GM11168 (cell line): ENCODE data around the gene ITPRIP.

Experiments
- in situ Hi-C: fragments of 300-500 bp; cut with MboI; formaldehyde crosslinking; loops from one replicate; pipeline ENCODE4 v1.12.0; 2022; ENCODE audit warnings: low sequenced_read_pairs; ENCODE audit not compliant: unreplicated experiment

The ITPRIP gene

GRCh38 chr10:104344219-104344618, 6.0 kb upstream of the ITPRIP start:
- in situ Hi-C loops, result no loop called here

- in situ Hi-C loops, result no loop called here
Observed at GRCh38 chr10:104342941-104343411, 4.7 kb upstream of the ITPRIP start.

GRCh38 chr10:104340641-104341040, 2.4 kb upstream of the ITPRIP start:
- in situ Hi-C loops, result no loop called here

- in situ Hi-C loops, result no loop called here
Observed at GRCh38 chr10:104340111-104340526, 1.9 kb upstream of the ITPRIP start.

GRCh38 chr10:104339469-104340110, 1.3 kb upstream of the ITPRIP start:
- in situ Hi-C loops, result no loop called here

GRCh38 chr10:104337521-104337984, 712 bp downstream of the ITPRIP start:
- in situ Hi-C loops, result no loop called here

- in situ Hi-C loops, result no loop called here
Observed at GRCh38 chr10:104336821-104337467, 1.3 kb downstream of the ITPRIP start.

GRCh38 chr10:104334965-104335650, 3.2 kb downstream of the ITPRIP start:
- in situ Hi-C loops, result no loop called here

GRCh38 chr10:104334561-104334960, 3.7 kb downstream of the ITPRIP start:
- in situ Hi-C loops, result no loop called here

- in situ Hi-C loops, result no loop called here
Observed at GRCh38 chr10:104333728-104334373, 4.4 kb downstream of the ITPRIP start.

GRCh38 chr10:104333032-104333727, 5.1 kb downstream of the ITPRIP start:
- in situ Hi-C loops, result no loop called here

GRCh38 chr10:104332243-104333031, 5.8 kb downstream of the ITPRIP start:
- in situ Hi-C loops, result no loop called here

- in situ Hi-C loops, result no loop called here
Observed at GRCh38 chr10:104331208-104331838, 6.9 kb downstream of the ITPRIP start.

- in situ Hi-C loops, result no loop called here
Observed at GRCh38 chr10:104330168-104331110, 7.8 kb downstream of the ITPRIP start.

GRCh38 chr10:104329735-104330134, 8.5 kb downstream of the ITPRIP start:
- in situ Hi-C loops, result no loop called here

- in situ Hi-C loops, result no loop called here
Observed at GRCh38 chr10:104328896-104329710, 9.2 kb downstream of the ITPRIP start.

- in situ Hi-C loops, result no loop called here
Observed at GRCh38 chr10:104328646-104328895, 9.7 kb downstream of the ITPRIP start.
